ENCODE measurements around the gene SEC31A. TPM values are rescaled to one million over a fixed set of nuclear protein-coding genes. Genes with fewer than 3 reads are reported as not detected.

Gene SEC31A
- total and polyA plus RNA-seq, 2 donors (not counting 1 experiment from before 2014, with no cell fraction given), result 52.7 to 134 TPM

DNA sequence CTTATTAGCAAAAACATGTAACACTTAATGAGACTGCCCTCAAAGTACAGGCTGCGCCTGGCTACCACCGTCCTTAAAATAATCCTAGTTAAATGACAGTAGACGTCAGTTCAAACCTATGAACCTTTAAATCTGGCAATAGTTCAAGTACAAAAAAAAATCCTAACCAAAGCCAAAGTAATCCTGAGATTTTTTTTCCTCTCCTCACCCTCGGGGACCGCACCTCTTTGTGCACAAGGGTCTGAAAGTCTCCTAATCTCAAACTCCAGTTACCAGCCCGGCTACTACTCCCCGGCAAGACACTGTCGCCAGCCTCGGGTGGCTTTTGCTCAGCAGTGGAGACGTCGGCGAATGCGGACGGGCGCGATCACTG, 439 bp downstream of the SEC31A start:
- Mint-ChIP-seq H3K4me1 (peaks cover 41% of the 10 kb centered on the region), H3K27ac (peak overlapping the region; percentile 97), H3K27me3 (no peaks in the 10 kb centered on the region), H3K9me3 (ENCODE audit: insufficient read depth) (no peaks in the 10 kb centered on the region), H3K4me3 (peak overlapping the region; percentile 92)
- Histone ChIP-seq H3K36me3 (replicated peaks in 1 of 2; ENCODE audit: control extremely low read depth in 1 of 2, control insufficient read depth in 1 of 2, extremely low read depth in 1 of 2, insufficient read depth in 2 of 2, low read length in 1 of 2) (peaks cover 12 to 16% of the 10 kb centered on the region in 2 experiments), H3K9ac (ENCODE audit: low read length) (peak overlapping the region; percentile 79), H3K79me2 (ENCODE audit: control insufficient read depth, insufficient read depth, low read length) (peaks cover 54% of the 10 kb centered on the region), H3K4me1 (ENCODE audit: control insufficient read depth in 2 of 2, insufficient read depth in 2 of 2, low read length in 2 of 2) (peaks cover 17 to 18% of the 10 kb centered on the region in 2 donors), H3K27ac (ENCODE audit: low read length in 2 of 2) (peak overlapping the region; percentile 87 to 93), H3K4me3 (ENCODE audit: control extremely low read depth in 1 of 5, extremely low read depth in 1 of 5, insufficient read depth in 1 of 5, low read depth in 2 of 5, low read length in 4 of 5) (peak overlapping the region; percentile 76 to 94 (median 85)), H3K9me3 (ENCODE audit: control extremely low read depth in 1 of 3, control insufficient read depth in 2 of 3, insufficient read depth in 1 of 3, low read length in 2 of 3) (no peaks in the 10 kb centered on the region), H3K27me3 (replicated peaks in 1 of 4; ENCODE audit: control extremely low read depth in 1 of 4, control insufficient read depth in 3 of 4, insufficient read depth in 4 of 4, low read length in 3 of 4) (no peaks in the 10 kb centered on the region), H3K4me2 (replicated peaks; ENCODE audit: low read depth, low read length, poor library complexity, severe bottlenecking) (peak overlapping the region; percentile 80), H4K20me1 (ENCODE audit: control insufficient read depth, insufficient read depth, low read length, poor library complexity, severe bottlenecking) (peaks cover 20% of the 10 kb centered on the region), H2AFZ (ENCODE audit: insufficient read depth, low read depth, low read length, poor library complexity, severe bottlenecking) (peak overlapping the region; percentile 82)
- 1% methylated on average over 16 of the region's 16 CpGs for WGBS (ENCODE audit: insufficient coverage)
- CTCF ChIA-PET, result no interaction called here
- TF ChIP-seq, protein P1, sequence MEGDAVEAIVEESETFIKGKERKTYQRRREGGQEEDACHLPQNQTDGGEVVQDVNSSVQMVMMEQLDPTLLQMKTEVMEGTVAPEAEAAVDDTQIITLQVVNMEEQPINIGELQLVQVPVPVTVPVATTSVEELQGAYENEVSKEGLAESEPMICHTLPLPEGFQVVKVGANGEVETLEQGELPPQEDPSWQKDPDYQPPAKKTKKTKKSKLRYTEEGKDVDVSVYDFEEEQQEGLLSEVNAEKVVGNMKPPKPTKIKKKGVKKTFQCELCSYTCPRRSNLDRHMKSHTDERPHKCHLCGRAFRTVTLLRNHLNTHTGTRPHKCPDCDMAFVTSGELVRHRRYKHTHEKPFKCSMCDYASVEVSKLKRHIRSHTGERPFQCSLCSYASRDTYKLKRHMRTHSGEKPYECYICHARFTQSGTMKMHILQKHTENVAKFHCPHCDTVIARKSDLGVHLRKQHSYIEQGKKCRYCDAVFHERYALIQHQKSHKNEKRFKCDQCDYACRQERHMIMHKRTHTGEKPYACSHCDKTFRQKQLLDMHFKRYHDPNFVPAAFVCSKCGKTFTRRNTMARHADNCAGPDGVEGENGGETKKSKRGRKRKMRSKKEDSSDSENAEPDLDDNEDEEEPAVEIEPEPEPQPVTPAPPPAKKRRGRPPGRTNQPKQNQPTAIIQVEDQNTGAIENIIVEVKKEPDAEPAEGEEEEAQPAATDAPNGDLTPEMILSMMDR (IDR thresholded peaks at IDR 0.05), result no peak
- no peak for TF ChIP-seq EZH2 (IDR thresholded peaks at IDR 0.05; ENCODE audit: borderline replicate concordance, insufficient read depth, low read depth, low read length, poor library complexity, severe bottlenecking)
- POLR2A ChIA-PET, result interaction anchor here (0.9 to 1.5 kb wide), 2 partner anchors 10 to 461 kb away, joined by 5 read pairs; partner anchors contain the start of gene THAP9
- no peak for DNase-seq
- intact Hi-C loops (cut with micrococcal nuclease), result loop anchor here (2.0 to 10.0 kb wide), 2 partner anchors 564 to 594 kb away; partner anchors contain the start of genes ABRAXAS1 and HELQ
- ATAC-seq (ENCODE audit: low read depth), result no peak

DNA sequence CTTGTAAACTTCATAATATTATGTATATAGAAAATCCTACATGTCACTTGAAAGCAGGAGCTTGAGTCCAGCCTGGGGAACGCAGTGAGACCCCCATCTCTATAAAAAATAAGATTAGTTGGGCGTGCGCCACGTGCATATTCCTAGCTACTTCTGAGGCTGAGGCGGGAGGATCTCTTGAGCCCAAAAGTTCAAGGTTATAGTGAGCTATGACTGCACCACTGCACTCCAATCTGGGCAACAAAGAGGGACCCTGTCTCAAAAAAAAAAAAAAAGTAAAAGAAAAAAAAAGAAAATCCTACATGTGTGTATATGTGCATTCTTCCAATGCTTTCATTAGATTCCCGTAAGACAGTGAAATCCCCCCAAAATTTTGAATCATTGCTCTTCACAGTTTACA, 1.7 kb downstream of the SEC31A start:
- POLR2A ChIA-PET, result interaction anchor here (0.9 kb wide), 1 partner anchor 460 kb away, joined by 5 read pairs; no protein-coding TSS in a partner anchor

More for the DNA sequence above, 1.7 kb downstream of the SEC31A start:
- no peak overlapping the region for H3K27ac ChIP-seq (ENCODE audit: low read length in 2 of 2)
- H3K79me2 ChIP-seq (ENCODE audit: control insufficient read depth, insufficient read depth, low read length), result peaks cover 61% of the 10 kb centered on the region
- Mint-ChIP-seq H3K27ac (no peak overlapping the region), H3K4me1 (peaks cover 47% of the 10 kb centered on the region), H3K4me3 (no peak overlapping the region), H3K9me3 (ENCODE audit: insufficient read depth) (no peaks in the 10 kb centered on the region), H3K27me3 (no peaks in the 10 kb centered on the region)
- TF ChIP-seq, protein P1 (IDR thresholded peaks at IDR 0.05), result no peak
- no peak for TF ChIP-seq EZH2 (IDR thresholded peaks at IDR 0.05; ENCODE audit: borderline replicate concordance, insufficient read depth, low read depth, low read length, poor library complexity, severe bottlenecking)
- peaks cover 17 to 18% of the 10 kb centered on the region in 2 donors for H3K4me1 ChIP-seq (ENCODE audit: control insufficient read depth in 2 of 2, insufficient read depth in 2 of 2, low read length in 2 of 2)
- no peaks in the 10 kb centered on the region for H3K9me3 ChIP-seq (ENCODE audit: control extremely low read depth in 1 of 3, control insufficient read depth in 2 of 3, insufficient read depth in 1 of 3, low read length in 2 of 3)
- H3K4me3 ChIP-seq (ENCODE audit: control extremely low read depth in 1 of 5, extremely low read depth in 1 of 5, insufficient read depth in 1 of 5, low read depth in 2 of 5, low read length in 4 of 5), result peak overlapping the region in 1 of 5 experiments; percentile 90
- DNase-seq, result no peak
- no peaks in the 10 kb centered on the region for H3K27me3 ChIP-seq (replicated peaks in 1 of 4; ENCODE audit: control extremely low read depth in 1 of 4, control insufficient read depth in 3 of 4, insufficient read depth in 4 of 4, low read length in 3 of 4)
- H3K4me2 ChIP-seq (replicated peaks; ENCODE audit: low read depth, low read length, poor library complexity, severe bottlenecking), result peak overlapping the region; percentile 80
- no peak overlapping the region for H3K9ac ChIP-seq (ENCODE audit: low read length)
- peaks cover 25% of the 10 kb centered on the region for H4K20me1 ChIP-seq (ENCODE audit: control insufficient read depth, insufficient read depth, low read length, poor library complexity, severe bottlenecking)
- no peak for ATAC-seq (ENCODE audit: low read depth)
- intact Hi-C loops (cut with micrococcal nuclease), result no loop called here
- no peak overlapping the region for H2AFZ ChIP-seq (ENCODE audit: insufficient read depth, low read depth, low read length, poor library complexity, severe bottlenecking)
- H3K36me3 ChIP-seq (replicated peaks in 1 of 2; ENCODE audit: control extremely low read depth in 1 of 2, control insufficient read depth in 1 of 2, extremely low read depth in 1 of 2, insufficient read depth in 2 of 2, low read length in 1 of 2), result peaks cover 9 to 11% of the 10 kb centered on the region in 2 experiments
- CTCF ChIA-PET, result interaction anchor here (1.5 kb wide), 1 partner anchor 146 kb away, joined by 3 read pairs; the partner anchor contains the start of gene COPS4
- WGBS (ENCODE audit: insufficient coverage), result no CpG with 5 or more reads among the region's 6 CpGs

Measured in B cell (primary cell).